ENCODE data around the gene SQSTM1.
"Not testable (repeated sequence)": the region's sequence is repeated elsewhere in the genome, so short reads cannot be mapped to it uniquely, and the experiment has no call there.

SQSTM1 gene

GRCh38 chr5:179833709-179834070 is 13.0 kb downstream of the SQSTM1 start:
- Mint-ChIP-seq H3K4me1 (no peaks in the 10 kb centered on the region), H3K36me3 (ENCODE audit: low read depth) (peaks cover 90% of the 10 kb centered on the region), H3K4me3 (no peak overlapping the region), H3K27me3 (ENCODE audit: low read depth) (peaks cover 3% of the 10 kb centered on the region), H3K9me3 (peaks cover 13% of the 10 kb centered on the region), H3K27ac (no peak overlapping the region)
- TF ChIP-seq CTCF (IDR thresholded peaks at IDR 0.05; ENCODE audit: unreplicated experiment in 3 of 3): no peak

- Mint-ChIP-seq H3K9me3 (peaks cover 13% of the 10 kb centered on the region), H3K4me3 (no peak overlapping the region), H3K4me1 (no peaks in the 10 kb centered on the region), H3K27ac (no peak overlapping the region), H3K27me3 (ENCODE audit: low read depth) (peaks cover 3% of the 10 kb centered on the region), H3K36me3 (ENCODE audit: low read depth) (peaks cover 87% of the 10 kb centered on the region)
- TF ChIP-seq CTCF (IDR thresholded peaks at IDR 0.05; ENCODE audit: unreplicated experiment in 3 of 3): no peak
These were observed 13.4 kb downstream of the SQSTM1 start for GRCh38 chr5:179834120-179834519.

GRCh38 chr5:179834871-179835270 is 14.2 kb downstream of the SQSTM1 start:
- not testable (repeated sequence) for H3K27me3 Mint-ChIP-seq (ENCODE audit: low read depth); H3K9me3 Mint-ChIP-seq; H3K4me1 Mint-ChIP-seq; H3K27ac Mint-ChIP-seq; H3K4me3 Mint-ChIP-seq
- H3K36me3 Mint-ChIP-seq (ENCODE audit: low read depth): peaks cover 85% of the 10 kb centered on the region

GRCh38 chr5:179836225-179837019 is 15.7 kb downstream of the SQSTM1 start:
- H3K4me3 Mint-ChIP-seq: no peak overlapping the region
- peaks cover 6% of the 10 kb centered on the region for H3K9me3 Mint-ChIP-seq
- H3K27ac Mint-ChIP-seq: peak overlapping the region in 1 of 3 experiments; percentile 7
- no peaks in the 10 kb centered on the region for H3K27me3 Mint-ChIP-seq (ENCODE audit: low read depth)
- no peak for TF ChIP-seq CTCF (IDR thresholded peaks at IDR 0.05; ENCODE audit: unreplicated experiment in 3 of 3)
- peaks cover 84% of the 10 kb centered on the region for H3K36me3 Mint-ChIP-seq (ENCODE audit: low read depth)
- H3K4me1 Mint-ChIP-seq: no peaks in the 10 kb centered on the region

GRCh38 chr5:179837076-179838011 is 16.6 kb downstream of the SQSTM1 start:
- H3K4me1 Mint-ChIP-seq: no peaks in the 10 kb centered on the region
- no peak for TF ChIP-seq CTCF (IDR thresholded peaks at IDR 0.05; ENCODE audit: unreplicated experiment in 3 of 3)
- H3K27ac Mint-ChIP-seq: no peak overlapping the region
- no peak overlapping the region for H3K4me3 Mint-ChIP-seq
- H3K36me3 Mint-ChIP-seq (ENCODE audit: low read depth): peaks cover 83% of the 10 kb centered on the region
- H3K27me3 Mint-ChIP-seq (ENCODE audit: low read depth): no peaks in the 10 kb centered on the region
- peaks cover 6% of the 10 kb centered on the region for H3K9me3 Mint-ChIP-seq
